Glomerular endothelial cell (primary cell): ENCODE data around the gene SERPINB1. TPM values are rescaled to one million over a fixed set of nuclear protein-coding genes. Genes with fewer than 3 reads are reported as not detected.
"Not testable (repeated sequence)": the region's sequence is repeated elsewhere in the genome, so short reads cannot be mapped to it uniquely, and the experiment has no call there.

Experiments
- DNase-seq: peaks from one replicate; pipeline ENCODE4 v3.0.0-alpha.2; 2011; ENCODE audit warnings: low read depth, low spot score; ENCODE audit errors: extremely low read depth
- total RNA-seq: library from RNA; depleted of rRNA; stranded (reverse); fragments of >200 nt; gene quantifications from 2 replicates; pipeline ENCODE4 v1.2.3, GENCODE V29; 2015

The SERPINB1 gene
- total RNA-seq, 1 donor from 2014 or later, result 25.0 TPM

DNA sequence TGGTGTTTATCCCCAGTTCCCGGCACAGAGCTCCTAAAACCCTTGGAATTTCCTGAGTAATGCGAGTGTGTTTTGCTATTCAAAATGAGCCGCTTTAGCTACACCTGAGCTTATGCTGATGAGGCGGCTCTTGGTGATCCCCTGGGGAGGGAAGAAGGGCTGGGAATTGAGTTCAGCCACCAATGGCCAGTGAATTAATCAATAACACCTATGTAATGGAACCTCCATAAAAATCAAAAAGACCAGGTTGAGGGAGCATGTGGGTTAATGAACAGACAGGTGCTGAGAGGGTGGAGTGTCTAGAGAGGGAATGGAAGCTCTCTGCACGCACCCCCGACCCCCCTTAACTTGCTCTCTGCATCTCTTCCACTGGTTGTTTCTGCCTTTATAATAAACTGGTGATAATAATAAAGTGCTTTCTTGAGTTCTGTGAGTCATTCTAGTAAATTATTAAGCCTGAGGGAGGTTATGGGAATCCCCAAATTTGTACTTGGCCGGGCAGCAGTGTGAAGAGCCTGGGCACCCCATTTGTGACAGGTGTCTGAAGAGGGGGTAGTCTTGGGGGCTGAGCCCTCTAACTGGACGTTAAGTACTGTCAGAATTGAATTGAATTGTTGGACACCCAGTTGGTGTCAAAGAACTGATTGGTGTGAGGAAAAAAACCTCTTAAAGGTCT, 24.6 kb upstream of the SERPINB1 start:
- DNase-seq, result no peak

DNA sequence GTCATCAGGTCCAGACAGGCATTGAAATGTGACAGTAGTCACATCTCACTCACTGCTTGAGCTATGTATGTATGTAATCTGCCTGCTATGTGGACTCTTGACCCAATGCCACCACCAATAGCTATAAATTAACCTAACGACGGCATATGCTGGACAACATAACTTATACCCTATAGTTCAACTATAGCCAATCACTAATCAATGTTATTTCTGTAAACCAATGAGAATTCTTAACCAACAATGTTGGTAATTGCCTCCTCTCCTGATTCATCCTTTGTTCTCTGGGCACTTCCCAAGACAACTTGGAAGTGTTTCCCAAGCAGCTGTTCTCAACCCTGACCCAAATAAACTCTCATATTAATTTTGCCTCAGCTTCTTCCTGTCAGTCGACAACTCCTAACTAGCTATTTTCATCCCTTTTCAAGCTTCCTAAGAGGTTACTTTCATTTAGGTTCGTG, 24.1 kb upstream of the SERPINB1 start:
- DNase-seq, result peak; percentile 44

DNA sequence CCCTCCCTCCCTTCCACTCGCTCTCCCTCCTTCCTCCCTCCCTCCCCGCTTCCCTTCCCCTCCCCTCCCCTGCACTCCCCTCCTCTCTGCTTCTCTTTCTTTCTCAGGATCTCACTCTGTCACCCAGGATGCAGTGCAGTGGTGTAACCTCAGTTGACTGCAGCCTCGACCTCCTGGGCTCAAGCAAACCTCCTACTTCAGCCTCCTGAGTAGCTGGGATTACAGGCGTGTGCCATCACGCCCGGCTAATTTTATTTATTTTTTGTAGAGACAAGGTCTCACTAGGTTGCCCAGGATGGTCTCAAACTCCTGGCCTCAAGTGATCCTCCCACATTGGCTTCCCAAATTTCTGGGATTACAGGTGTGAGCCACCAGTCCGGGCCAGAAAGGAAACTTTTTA, 23.6 kb upstream of the SERPINB1 start:
- DNase-seq, result no peak

DNA sequence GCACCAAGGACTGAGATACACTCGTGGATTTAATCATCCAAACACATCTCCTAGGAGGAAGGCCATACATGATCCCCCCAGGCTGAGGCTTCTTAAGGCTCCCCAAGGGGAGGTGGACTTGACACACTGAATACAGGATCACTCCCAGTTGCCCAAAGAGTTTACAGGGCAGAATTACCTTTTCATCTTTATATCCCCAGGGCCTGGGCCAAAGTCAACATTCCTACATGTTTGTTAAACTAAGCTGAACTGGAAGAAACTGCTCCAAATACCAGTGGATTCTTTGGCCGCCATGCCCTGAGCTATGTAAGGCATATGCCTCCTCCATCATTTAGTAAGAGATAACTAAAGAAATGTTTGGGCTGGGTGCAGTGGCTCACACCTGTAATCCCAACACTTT, 22.2 kb upstream of the SERPINB1 start:
- no peak for DNase-seq

DNA sequence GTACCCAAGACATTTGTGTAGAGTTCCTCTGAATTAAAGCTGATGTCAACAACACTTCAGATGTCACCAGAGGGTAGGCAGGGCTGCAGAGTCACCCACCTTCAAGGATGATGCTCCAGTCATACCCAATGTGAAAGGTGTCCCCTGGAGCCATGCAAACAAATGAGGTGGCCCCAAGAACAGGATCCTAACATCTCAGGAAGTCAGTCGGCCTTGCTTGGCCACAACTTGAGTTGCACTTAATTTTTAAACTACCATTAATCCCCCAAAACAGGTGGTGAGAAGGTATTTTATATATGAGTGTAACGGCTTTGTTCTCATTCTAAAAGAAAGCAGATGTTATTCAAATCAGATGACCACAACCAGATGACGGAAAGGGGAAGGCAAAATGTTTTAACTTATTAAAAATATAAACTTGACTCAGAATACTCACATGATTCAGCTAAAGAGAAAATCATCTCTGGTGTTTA, 21.1 kb upstream of the SERPINB1 start:
- no peak for DNase-seq

DNA sequence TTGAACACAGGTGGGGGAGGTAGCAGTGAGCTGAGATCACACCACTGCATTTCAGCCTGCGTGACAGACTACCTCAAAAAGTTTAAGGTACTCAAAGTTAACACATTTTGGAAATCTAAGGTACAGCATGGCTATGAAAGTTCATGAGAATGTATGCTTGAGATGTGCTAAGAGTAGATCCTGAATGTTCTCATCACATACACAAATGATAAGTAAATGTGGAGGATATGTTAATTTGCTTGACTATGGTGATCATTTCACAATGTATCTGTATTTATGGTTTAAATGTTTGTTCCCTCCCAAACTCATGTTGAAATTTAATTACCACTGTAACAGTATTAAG, 20.1 kb upstream of the SERPINB1 start:
- no peak for DNase-seq

DNA sequence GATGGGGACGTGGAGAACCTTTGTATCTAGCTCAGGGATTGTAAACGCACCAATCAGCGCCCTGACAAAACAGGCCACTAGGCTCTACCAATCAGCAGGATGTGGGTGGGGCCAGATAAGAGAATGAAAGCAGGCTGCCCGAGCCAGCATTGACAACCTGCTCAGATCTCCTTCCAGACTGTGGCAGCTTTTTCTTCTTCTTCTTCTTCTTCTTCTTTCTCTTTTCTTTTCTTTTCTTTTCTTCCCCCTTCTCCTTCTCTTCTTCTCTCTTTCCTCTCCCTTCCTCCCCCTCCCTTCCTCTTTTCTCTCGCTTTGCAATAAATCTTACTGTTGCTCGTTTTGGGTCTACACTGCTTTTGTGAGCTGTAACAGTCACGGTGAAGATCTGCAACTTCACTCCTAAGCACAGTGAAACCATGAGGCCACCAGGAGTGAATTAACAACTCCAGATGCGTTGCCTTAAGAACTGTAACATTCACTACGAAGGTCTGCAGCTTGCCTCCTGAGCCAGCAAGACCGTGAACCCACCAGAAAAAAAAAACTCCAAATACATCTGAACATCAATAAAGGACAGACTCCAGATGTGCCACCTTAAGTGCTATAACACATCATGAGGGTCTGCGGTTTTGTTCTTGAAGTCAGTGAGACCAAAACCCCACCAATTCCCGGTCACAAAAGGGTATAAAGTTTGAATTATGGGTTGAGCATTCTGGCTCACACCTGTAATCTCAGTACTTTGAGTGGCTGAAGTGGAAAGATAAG, 19.6 kb upstream of the SERPINB1 start:
- DNase-seq, result no peak

DNA sequence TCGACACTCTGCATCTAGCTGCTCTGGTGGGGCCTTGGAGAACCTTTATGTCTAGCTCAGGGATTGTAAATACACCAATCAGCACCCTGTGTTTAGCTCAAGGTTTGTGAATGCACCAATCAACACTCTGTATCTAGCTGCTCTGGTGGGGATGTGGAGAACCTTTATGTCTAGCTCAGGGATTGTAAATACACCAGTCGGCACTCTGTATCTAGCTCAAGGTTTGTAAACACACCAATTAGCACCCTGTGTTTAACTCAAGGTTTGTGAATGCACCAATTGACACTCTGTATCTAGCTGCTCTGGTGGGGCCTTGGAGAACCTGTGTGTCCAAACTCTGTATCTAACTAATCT, 19.0 kb upstream of the SERPINB1 start:
- DNase-seq, result not testable (repeated sequence)

DNA sequence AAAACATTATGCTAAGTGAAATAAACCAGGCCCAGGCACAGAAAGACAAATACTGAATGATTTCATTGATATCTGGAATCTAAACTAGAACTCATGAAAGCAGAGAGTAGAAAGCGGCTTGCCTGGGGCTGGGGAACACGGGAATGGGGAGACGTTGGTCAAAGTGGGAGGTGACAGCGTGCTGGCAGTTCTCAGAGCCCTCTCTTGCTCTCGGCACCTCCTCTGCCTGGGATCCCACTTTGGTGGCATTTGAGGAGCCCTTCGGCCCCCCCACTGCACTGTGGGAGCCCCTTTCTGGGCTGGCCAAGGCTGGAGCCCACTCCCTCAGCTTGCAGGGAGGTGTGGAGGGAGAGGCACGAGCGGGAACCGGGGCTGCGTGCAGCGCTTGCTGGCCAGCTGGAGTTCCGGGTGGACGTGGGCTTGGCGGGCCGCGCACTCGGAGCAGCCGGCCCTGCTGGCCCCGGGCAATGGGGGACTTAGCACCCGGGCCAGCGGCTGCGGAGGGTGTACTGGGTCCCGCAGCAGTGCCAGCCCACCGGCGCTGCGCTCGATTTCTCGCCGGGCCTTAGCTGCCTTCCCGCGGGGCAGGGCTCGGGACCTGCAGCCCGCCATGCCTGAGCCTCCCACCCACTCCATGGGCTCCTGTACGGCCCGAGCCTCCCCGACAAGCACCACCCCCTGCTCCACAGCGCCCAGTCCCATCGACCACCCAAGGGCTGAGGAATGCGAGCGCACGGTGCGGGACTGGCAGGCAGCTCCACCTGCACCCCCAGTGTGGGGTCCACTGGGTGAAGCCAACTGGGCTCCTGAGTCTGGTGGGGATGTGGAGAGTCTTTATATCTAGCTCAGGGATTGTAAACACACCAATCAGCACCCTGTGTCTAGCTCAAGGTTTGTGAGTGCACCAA, 18.4 kb upstream of the SERPINB1 start:
- not testable (repeated sequence) for DNase-seq

DNA sequence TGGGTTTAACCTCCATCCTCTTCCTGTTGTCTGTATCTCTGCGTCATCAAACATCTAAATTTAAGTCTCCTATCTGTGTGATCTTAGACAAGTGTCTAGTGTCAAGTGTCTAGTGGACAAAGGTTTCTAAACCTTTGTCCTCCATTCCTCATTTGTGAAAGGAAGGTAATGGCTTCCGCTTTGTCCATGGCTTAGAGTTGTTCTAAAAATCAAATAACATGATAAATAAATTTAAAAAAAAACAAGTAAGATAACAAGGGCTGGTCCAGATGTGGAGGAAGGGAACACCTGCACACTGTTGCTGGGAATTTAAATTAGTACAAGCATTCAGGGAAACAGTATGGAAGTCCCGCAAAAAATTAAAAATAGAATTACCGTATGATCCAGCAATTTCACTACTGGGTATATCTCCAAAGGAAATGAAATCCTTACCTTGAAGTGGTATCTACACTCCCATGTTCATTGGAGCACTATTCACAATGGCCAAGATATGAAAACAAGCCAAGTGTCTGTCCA, 17.6 kb upstream of the SERPINB1 start:
- DNase-seq, result no peak

DNA sequence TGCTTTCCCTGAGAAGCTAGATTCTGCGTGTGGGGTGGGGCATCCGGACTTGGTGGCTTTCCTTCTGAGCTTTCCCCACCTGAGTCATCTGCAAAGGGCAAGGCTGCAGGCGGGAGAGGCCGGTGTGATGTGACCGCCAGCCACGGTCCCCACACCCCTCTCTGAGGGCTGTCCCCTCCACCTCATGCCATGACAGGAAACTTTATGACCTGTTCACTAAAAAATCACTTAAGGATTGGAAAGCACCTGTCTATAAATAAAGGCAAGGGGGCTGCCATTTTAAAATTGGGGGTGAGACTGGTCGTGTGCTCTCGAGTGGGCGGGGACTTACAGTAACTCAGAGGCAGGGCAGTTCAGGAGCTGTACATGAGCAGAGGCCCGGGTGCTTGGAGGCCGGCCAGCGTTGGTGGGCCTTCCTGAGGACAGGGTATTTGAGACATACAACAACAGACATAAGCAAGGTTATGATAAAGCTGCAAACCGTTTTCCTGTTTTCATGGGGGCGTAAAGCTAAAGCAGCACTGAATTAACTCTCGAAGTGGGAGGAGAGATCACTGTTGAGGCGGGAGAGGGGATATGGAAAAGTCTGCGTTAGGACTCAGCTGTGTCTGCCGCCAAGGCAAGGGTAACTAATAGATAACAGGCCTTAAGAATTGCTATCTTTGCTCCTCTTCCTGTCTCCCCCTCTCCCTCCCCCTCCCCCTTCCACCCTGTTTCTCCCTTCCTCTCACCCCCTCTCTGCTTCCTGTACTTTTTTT, 16.1 kb upstream of the SERPINB1 start:
- peak; percentile 81 for DNase-seq

DNA sequence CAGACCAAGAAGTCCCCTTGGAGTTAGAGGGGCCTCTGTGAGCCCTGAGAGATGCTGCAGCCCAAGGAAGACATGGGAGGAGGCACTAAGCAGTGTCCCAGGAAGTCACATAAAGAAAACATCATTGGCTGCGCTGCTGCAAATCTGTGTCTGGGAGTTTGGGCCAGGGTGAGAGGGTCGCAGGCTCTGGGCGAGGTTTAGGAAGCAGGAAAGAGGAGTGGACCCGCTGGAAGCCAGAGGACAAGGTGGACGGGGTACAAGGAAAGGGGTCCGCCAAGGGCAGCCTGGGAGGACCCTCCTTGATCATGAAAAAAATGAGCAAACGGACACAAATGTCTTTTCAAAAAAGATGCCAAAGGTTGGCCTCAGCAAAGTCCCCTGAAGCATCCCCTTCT, 15.5 kb upstream of the SERPINB1 start:
- DNase-seq, result no peak

DNA sequence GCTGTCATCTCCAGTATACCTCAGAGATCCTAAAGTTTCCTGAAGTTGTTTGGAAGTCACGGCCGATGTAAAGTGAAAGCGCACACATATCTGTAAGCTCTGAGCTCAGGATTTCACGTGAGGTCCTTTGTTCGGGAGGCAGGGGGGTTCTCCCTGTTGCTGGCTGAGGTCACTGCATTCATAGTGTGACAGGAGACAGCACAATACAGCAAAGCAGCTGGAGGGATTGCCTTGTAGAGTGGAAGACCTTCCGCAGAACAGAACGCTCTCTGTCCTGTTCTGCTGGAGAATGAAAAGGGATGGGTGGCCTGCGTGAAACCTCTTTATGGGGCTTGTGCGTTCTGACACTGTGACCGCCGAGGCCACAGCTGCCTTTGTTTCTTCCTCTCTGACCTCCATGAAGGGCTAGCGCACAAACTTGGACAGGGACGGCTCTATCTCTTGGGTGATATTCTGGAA, 13.4 kb upstream of the SERPINB1 start:
- no peak for DNase-seq

DNA sequence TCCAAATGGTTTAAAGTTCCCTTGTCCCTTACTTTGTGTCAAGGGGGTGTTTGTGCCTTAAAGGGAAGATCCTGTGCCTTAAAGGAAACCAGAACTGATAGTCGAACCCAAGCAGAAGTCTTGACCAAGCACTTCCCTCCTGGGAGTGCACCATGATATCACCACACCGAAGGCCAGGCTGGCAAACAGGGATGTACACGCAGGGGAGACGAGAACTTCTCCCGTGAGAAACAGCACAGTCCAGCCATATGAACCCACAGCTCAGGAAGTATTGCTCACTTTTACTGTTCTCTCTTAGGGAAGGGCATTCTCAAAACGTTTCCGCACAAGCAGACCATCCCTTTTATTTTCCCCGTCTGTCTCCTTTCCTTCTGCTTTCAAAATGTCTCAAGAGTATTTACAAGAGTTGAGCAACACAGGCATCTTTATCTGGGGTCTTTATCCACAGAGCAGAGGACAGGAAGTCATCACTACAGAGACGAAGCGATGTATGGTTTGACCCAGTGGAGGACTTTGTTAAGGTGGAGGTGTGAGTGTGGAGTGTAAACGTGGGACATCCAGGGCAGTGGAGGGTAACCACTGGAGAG, 12.8 kb upstream of the SERPINB1 start:
- peak; percentile 82 for DNase-seq

DNA sequence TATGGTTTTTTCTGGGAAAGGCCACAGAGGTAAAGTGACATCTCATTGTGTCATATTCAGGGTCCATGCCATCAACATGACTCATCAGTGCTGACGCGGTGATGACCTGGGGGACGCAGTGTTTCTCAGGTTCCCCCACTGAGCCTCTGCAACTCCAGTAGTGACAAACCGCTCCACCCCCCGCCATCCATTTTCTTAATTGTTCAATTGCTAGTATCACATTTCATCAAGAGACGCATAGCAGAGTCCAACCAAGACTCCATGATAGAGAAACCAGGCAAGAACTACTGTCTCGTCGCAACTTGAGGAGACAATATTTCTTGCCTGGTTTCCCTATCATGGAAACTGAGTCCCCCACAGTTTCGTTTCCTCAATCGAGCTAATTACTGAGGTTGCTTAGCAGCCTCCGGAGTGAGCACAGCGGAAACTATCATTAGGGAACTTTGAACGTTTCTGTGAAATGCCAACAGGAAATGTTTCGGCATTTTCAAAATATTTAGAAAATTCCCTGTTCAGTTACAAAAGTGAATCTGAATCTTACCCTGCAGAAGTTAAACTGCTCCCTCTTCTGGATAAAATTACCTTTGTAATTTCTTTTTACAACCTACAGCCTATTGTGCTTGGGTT, 12.2 kb upstream of the SERPINB1 start:
- peak; percentile 80 for DNase-seq

DNA sequence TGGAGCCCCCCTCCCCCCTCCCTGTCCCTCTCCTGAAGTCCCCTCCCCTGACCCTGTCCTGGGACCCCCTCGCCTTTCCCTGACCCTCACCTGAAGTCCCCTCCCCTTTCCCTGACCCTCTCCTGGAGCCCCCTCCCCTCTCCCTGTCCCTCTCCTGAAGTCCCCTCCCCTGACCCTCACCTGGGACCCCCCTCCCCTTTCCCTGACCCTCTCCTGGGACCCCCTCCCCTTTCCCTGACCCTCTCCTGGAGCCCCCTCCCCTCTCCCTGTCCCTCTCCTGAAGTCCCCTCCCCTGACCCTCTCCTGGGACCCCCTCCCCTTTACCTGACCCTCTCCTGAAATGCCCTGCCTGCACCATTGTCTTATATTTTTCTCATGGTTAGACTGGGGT, 11.7 kb upstream of the SERPINB1 start:
- DNase-seq, result not testable (repeated sequence)

DNA sequence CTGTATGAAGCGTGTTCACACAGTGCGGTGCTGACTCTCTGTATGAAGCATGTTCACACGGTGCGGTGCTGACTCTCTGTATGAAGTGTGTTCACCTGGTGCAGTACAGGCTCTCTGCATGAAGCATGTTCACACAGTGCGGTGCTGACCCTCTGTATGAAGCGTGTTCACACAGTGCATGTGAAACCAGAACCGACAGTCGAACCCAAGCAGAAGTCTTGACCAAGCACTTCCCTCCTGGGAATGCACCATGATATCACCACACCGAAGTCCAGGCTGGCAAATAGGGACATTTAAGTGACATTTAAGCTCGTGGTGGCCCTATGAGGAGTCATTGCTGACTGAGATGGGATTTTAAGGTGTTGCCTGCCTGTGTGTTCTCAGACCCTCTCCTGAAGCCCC, 11.3 kb upstream of the SERPINB1 start:
- DNase-seq, result no peak

DNA sequence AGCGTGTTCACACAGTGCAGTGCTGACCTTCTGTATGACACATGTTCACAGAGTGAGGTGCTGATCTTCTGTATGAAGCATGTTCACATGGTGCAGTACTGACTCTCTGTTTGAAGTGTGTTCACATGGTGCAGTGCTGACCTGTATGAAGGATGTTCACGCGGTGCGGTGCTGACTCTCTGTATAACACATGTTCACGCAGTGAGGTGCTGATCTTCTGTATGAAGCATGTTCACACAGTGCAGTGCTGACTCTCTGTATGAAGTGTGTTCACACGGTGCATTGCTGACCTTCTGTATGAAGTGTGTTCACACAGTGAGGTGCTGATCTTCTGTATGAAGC, 10.8 kb upstream of the SERPINB1 start:
- DNase-seq, result no peak

DNA sequence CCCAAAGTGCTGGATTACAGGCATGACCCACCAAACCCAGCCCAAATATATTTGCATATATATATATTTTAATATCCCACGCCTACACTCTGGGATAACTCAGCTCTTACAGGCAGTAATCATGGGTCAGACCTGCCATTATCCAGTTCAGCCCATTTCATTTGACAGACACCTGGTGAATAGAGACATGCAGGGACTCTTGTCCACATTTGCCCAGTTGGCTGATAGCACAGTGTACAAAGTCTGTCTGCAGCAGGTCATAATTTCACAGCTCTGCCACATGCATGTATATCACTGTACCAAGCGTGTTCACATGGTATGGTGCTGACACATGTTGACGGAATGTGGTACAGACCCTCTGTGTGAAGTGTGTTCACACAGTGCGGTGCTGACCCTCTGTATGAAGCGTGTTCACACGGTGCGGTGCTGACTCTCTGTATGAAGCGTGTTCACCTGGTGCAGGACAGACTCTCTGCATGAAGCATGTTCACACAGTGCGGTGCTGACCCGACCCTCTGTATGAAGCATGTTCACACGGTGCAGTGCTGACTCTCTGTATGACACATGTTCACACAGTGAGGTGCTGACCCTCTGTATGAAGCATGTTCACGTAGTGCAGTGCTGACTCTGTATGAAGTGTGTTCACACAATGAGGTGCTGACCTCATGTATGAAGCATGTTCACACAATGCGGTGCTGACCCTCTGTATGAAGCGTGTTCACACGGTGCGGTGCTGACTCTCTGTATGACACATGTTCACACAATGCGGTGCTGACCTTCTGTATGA, 10.3 kb upstream of the SERPINB1 start:
- DNase-seq, result no peak
